Loucy (cell line): ENCODE measurements around the gene AGTRAP.

Source experiments
- H2AFZ ChIP-seq: fragments of 200-600 bp; sonication (generic); 2 replicates; pipeline ENCODE4 v1.6.0; 2016; ENCODE audit warnings: antibody characterized with exemption, mild to moderate bottlenecking, low read length, moderate library complexity
- H3F3A ChIP-seq: fragments of 200-600 bp; 2 replicates; pipeline ENCODE4 v1.6.0; 2016; ENCODE audit warnings: antibody characterized with exemption, low read depth, mild to moderate bottlenecking
- H3K27me3 ChIP-seq: fragments of 200-600 bp; sonication (generic); 2 replicates; pipeline ENCODE4 v1.6.1; 2014; ENCODE audit warnings: low read length, mild to moderate bottlenecking; ENCODE audit not compliant: insufficient read depth, poor library complexity, severe bottlenecking
- H3K36me3 ChIP-seq: fragments of 200-600 bp; sonication (generic); 2 replicates; pipeline ENCODE4 v1.6.1; 2016; ENCODE audit warnings: low read length; ENCODE audit not compliant: insufficient read depth
- H3K4me1 ChIP-seq: fragments of 200-600 bp; sonication (generic); 2 replicates; pipeline ENCODE4 v1.5.1; 2014; ENCODE audit warnings: low read length, mild to moderate bottlenecking; ENCODE audit not compliant: insufficient read depth, poor library complexity, severe bottlenecking
- H3K4me2 ChIP-seq: fragments of 200-600 bp; sonication (generic); 2 replicates; pipeline ENCODE4 v1.6.0; 2014; ENCODE audit warnings: antibody characterized with exemption, low read length, low read depth, mild to moderate bottlenecking; ENCODE audit not compliant: poor library complexity, severe bottlenecking
- H3K4me3 ChIP-seq: fragments of 200-600 bp; sonication (generic); 2 replicates; pipeline ENCODE4 v1.5.1; 2014; ENCODE audit warnings: low read length, mild to moderate bottlenecking, mixed read lengths; ENCODE audit not compliant: poor library complexity, severe bottlenecking
- H3K79me2 ChIP-seq: fragments of 200-600 bp; sonication (generic); 2 replicates; pipeline ENCODE4 v1.6.1; 2014; ENCODE audit warnings: low read length; ENCODE audit not compliant: insufficient read depth
- H3K9ac ChIP-seq: fragments of 200-600 bp; sonication (generic); 2 replicates; pipeline ENCODE4 v1.6.0; 2014; ENCODE audit warnings: mild to moderate bottlenecking, low read depth, low read length, moderate library complexity; ENCODE audit not compliant: poor library complexity, severe bottlenecking
- H3K9me2 ChIP-seq: fragments of 200-600 bp; sonication (generic); replicated peaks from 2 replicates; pipeline ENCODE4 v1.6.1; 2016; ENCODE audit warnings: low read depth, low read length, mixed read lengths
- H3K9me3 ChIP-seq: fragments of 200-600 bp; sonication (generic); 2 replicates; pipeline ENCODE4 v1.6.1; 2014; ENCODE audit warnings: mild to moderate bottlenecking, antibody characterized with exemption, low read length, low read depth; ENCODE audit not compliant: insufficient read depth
- H4K20me1 ChIP-seq: fragments of 200-600 bp; sonication (generic); 2 replicates; pipeline ENCODE4 v1.6.0; 2014; ENCODE audit warnings: antibody characterized with exemption, low read length, mild to moderate bottlenecking; ENCODE audit not compliant: insufficient read depth, poor library complexity, severe bottlenecking
- CTCF ChIP-seq: fragments of 200-600 bp; sonication (generic); conservative IDR thresholded peaks from 2 replicates; pipeline ENCODE4 v1.5.1; 2014; ENCODE audit warnings: mild to moderate bottlenecking, antibody characterized with exemption, low read length
- EZH2phosphoT487 ChIP-seq: fragments of 200-600 bp; IDR thresholded peaks from 2 replicates; pipeline ENCODE4 v1.6.1; 2018; ENCODE audit warnings: antibody characterized with exemption, mild to moderate bottlenecking, moderate library complexity, borderline replicate concordance

The AGTRAP gene

GRCh38 chr1:11705596-11705995, 30.3 kb upstream of the AGTRAP start:
- no peak for TF ChIP-seq CTCF
- no peak for TF ChIP-seq EZH2phosphoT487
- no peak overlapping the region for H2AFZ ChIP-seq
- peaks cover 4% of the 10 kb centered on the region; the same call in 1 of the 2 replicates for H3K79me2 ChIP-seq
- no peaks in the 10 kb centered on the region; the same call in 1 of the 2 replicates for H3K36me3 ChIP-seq
- no peak overlapping the region for H3K4me3 ChIP-seq
- H3K27me3 ChIP-seq: no peaks in the 10 kb centered on the region
- no peaks in the 10 kb centered on the region for H3K9me2 ChIP-seq
- no peak overlapping the region for H3K4me2 ChIP-seq
- no peaks in the 10 kb centered on the region for H3F3A ChIP-seq
- H4K20me1 ChIP-seq: no peaks in the 10 kb centered on the region
- peaks cover 13% of the 10 kb centered on the region for H3K4me1 ChIP-seq
- H3K9me3 ChIP-seq: no peaks in the 10 kb centered on the region
- H3K9ac ChIP-seq: no peak overlapping the region

DNA sequence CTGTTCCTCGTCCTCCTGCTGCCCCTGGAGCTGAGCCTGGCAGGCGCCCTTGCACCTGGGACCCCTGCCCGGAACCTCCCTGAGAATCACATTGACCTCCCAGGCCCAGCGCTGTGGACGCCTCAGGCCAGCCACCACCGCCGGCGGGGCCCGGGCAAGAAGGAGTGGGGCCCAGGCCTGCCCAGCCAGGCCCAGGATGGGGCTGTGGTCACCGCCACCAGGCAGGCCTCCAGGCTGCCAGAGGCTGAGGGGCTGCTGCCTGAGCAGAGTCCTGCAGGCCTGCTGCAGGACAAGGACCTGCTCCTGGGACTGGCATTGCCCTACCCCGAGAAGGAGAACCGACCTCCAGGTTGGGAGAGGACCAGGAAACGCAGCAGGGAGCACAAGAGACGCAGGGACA, 29.6 kb upstream of the AGTRAP start:
- Histone ChIP-seq H3K4me1 (peaks cover 13% of the 10 kb centered on the region), H3K4me2 (no peak overlapping the region), H4K20me1 (no peaks in the 10 kb centered on the region), H3K4me3 (no peak overlapping the region), H3K9me2 (no peaks in the 10 kb centered on the region), H3K36me3 (no peaks in the 10 kb centered on the region; the same call in 1 of the 2 replicates), H3K79me2 (peaks cover 4% of the 10 kb centered on the region; the same call in 1 of the 2 replicates), H3K9ac (no peak overlapping the region), H3K9me3 (no peaks in the 10 kb centered on the region), H2AFZ (no peak overlapping the region), H3F3A (no peaks in the 10 kb centered on the region), H3K27me3 (no peaks in the 10 kb centered on the region)
- TF ChIP-seq EZH2phosphoT487 (no peak), CTCF (no peak)

DNA sequence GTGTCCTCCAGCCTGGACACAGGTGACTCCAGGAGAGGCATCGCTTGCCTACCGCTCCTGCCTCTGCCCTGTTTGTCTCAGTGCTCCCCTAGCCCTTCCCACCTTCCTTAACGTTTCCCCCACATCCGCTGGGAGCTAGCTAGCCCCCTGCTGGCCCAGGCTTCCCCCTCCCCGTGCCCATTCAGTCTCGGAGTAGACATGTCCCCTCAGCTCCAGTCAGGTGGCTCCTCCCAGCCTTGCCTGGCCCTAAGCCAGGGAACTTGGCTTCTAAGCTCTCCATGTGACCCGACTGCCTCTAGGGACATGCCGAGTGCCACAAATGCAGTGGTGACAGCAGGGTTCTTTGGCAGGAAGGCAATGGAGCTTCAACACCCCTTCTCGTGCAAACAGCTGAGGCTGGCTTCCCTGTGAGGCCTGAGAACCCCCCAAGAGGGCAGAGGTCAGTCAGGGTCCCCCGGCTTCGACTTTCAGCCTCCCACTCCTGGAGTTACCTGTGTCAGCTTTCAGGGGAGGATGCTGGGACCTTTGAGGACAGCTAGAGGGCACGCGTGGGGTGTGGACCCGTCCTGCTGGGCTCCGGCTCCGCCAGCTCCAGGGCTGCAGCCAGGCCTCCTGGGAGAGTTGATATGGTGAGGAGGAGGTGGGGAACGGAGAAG, 28.2 kb upstream of the AGTRAP start:
- no peaks in the 10 kb centered on the region for H3F3A ChIP-seq
- TF ChIP-seq CTCF: no peak
- TF ChIP-seq EZH2phosphoT487: no peak
- no peaks in the 10 kb centered on the region for H4K20me1 ChIP-seq
- no peak overlapping the region for H3K9ac ChIP-seq
- H2AFZ ChIP-seq: no peak overlapping the region
- H3K9me3 ChIP-seq: no peaks in the 10 kb centered on the region
- no peak overlapping the region for H3K4me2 ChIP-seq
- H3K4me1 ChIP-seq: peaks cover 13% of the 10 kb centered on the region
- no peak overlapping the region for H3K4me3 ChIP-seq
- H3K79me2 ChIP-seq: peaks cover 4% of the 10 kb centered on the region; the same call in 1 of the 2 replicates
- H3K9me2 ChIP-seq: no peaks in the 10 kb centered on the region
- no peaks in the 10 kb centered on the region for H3K27me3 ChIP-seq
- H3K36me3 ChIP-seq: peaks cover 5% of the 10 kb centered on the region; the same call in 1 of the 2 replicates
